Forelimb muscle (tissue), 1 donor: Measurements from ENCODE around the gene FAM221B. TPM values are rescaled to one million over a fixed set of nuclear protein-coding genes. Genes with fewer than 3 reads are reported as not detected.

Experiments used
- DNase-seq: peaks from one replicate; pipeline ENCODE4 v3.0.0-alpha.2; 2013; ENCODE audit warnings: low read depth
- polyA plus RNA-seq: library from polyadenylated mRNA; unstranded; fragments of 120-200 nt; gene quantifications from one replicate; pipeline ENCODE4 v1.2.1, GENCODE V29; 2013; ENCODE audit not compliant: insufficient read length

Gene FAM221B
- polyA plus RNA-seq, 1 donor: 0.18 TPM

GRCh38 chr9:35820076-35820475 is 8.5 kb downstream of the FAM221B start:
- DNase-seq: no peak

GRCh38 chr9:35818341-35818740 is 10.2 kb downstream of the FAM221B start:
- no peak for DNase-seq

- DNase-seq: no peak
Measured at GRCh38 chr9:35816708-35817107, 11.8 kb downstream of the FAM221B start.

- peak; percentile 100 for DNase-seq
Measured at GRCh38 chr9:35814841-35815543, 13.5 kb downstream of the FAM221B start, which contains the start of gene HINT2. HINT2 (minus strand) TSS chr9:35815042; CDS start chr9:35814979, 63 bp downstream.

GRCh38 chr9:35814106-35814840 is 14.3 kb downstream of the FAM221B start:
- no peak for DNase-seq

- no peak for DNase-seq
Measured at GRCh38 chr9:35813434-35814105, 15.0 kb downstream of the FAM221B start.

- peak; percentile 90 for DNase-seq
Measured at GRCh38 chr9:35812025-35812602, 16.4 kb downstream of the FAM221B start, which contains the start of gene SPAG8. SPAG8 (minus strand) TSS chr9:35812262; CDS start chr9:35812147, 115 bp downstream.

GRCh38 chr9:35811381-35812024 is 17.0 kb downstream of the FAM221B start:
- no peak for DNase-seq

- no peak for DNase-seq
Measured at GRCh38 chr9:35810122-35810521, 18.4 kb downstream of the FAM221B start.

- DNase-seq: no peak
Measured at GRCh38 chr9:35808433-35808832, 20.1 kb downstream of the FAM221B start.

- DNase-seq: no peak
Measured at GRCh38 chr9:35806101-35806500, 22.4 kb downstream of the FAM221B start.

- DNase-seq: no peak
Measured at GRCh38 chr9:35801328-35802128, 27.0 kb downstream of the FAM221B start.

- DNase-seq: no peak
Measured at GRCh38 chr9:35800530-35800929, 28.0 kb downstream of the FAM221B start.

GRCh38 chr9:35798658-35799374 is 29.7 kb downstream of the FAM221B start:
- no peak for DNase-seq

GRCh38 chr9:35797311-35798109 is 31.0 kb downstream of the FAM221B start:
- DNase-seq: no peak

GRCh38 chr9:35795695-35796094 is 32.8 kb downstream of the FAM221B start:
- no peak for DNase-seq

- DNase-seq: no peak
Measured at GRCh38 chr9:35793461-35793860, 35.1 kb downstream of the FAM221B start.

GRCh38 chr9:35792826-35793225 is 35.7 kb downstream of the FAM221B start:
- no peak for DNase-seq
